ENCODE measurements around the gene PJVK. TPM values are rescaled to one million over a fixed set of nuclear protein-coding genes. Genes with fewer than 3 reads are reported as not detected.

Gene PJVK
- total RNA-seq, 3 donors from 2014 or later = 5.2 to 9.4 (median 6.9) TPM

DNA sequence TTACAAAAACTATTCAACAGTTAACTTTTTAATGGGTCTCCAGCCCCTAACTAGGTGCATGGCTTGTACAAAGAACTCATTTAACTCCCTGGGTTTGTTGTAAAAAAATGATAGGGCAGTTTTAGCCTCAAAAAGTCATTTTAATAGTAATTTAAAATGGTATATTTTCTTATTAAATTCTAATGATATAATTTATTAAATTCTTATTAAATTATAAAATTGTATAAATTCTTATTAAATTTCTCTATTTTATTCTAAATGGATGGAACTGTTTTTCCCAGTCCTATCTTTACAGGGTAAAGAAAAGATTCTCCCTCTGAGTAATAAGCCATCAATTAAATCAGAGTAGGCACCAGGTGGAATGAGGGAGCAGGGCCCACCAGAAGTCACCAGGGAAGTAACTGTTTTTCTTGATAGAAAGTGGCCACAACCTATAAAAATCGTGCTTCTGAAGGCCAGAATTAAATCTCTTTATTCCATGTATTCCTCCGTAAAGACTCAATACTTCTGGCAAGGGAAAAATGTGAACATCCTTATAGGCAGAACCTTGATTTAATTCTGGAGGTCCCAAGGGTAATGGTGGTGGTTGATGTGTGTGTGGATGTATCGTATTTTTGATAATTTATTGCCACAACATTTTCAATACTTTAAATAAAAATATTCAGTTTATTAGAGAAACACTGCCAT, 26.4 kb downstream of the PJVK start:
- no peaks in the 10 kb centered on the region for H3K36me3 ChIP-seq
- no peak for DNase-seq (ENCODE audit: low spot score in 2 of 2)
- H3K4me1 ChIP-seq = peaks cover 0 to 6% of the 10 kb centered on the region in 2 donors
- no peaks in the 10 kb centered on the region for H3K27me3 ChIP-seq
- H3K4me3 ChIP-seq = peak overlapping the region; percentile 51 to 92 (median 84)
- intact Hi-C loops (cut with DNase I; ENCODE audit: low total_unique reads) = no loop called here
- peak overlapping the region in 1 of 2 donors; percentile 95 for H3K27ac ChIP-seq
- no peaks in the 10 kb centered on the region for H3K9me3 ChIP-seq
- no peak for TF ChIP-seq POLR2A (IDR thresholded peaks at IDR 0.05)
- no peak for TF ChIP-seq POLR2AphosphoS5 (IDR thresholded peaks at IDR 0.05)
- TF ChIP-seq, protein P1, sequence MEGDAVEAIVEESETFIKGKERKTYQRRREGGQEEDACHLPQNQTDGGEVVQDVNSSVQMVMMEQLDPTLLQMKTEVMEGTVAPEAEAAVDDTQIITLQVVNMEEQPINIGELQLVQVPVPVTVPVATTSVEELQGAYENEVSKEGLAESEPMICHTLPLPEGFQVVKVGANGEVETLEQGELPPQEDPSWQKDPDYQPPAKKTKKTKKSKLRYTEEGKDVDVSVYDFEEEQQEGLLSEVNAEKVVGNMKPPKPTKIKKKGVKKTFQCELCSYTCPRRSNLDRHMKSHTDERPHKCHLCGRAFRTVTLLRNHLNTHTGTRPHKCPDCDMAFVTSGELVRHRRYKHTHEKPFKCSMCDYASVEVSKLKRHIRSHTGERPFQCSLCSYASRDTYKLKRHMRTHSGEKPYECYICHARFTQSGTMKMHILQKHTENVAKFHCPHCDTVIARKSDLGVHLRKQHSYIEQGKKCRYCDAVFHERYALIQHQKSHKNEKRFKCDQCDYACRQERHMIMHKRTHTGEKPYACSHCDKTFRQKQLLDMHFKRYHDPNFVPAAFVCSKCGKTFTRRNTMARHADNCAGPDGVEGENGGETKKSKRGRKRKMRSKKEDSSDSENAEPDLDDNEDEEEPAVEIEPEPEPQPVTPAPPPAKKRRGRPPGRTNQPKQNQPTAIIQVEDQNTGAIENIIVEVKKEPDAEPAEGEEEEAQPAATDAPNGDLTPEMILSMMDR (IDR thresholded peaks at IDR 0.05) = no peak

DNA sequence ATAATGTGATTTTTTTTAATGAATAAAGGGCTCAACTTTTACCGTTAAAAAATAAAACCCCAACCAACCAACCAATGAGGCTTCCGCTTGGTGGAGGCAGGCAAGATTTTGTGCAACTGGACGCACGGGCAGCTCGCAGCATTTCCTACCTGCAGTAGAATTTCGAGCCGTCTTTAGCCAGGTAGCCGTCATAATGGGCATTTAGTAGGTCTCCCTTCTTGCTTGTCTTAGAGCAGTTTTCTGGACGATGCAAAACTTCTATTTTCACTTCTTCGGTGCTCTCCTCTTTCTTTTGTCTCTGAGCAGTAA, 26.9 kb downstream of the PJVK start:
- TF ChIP-seq, protein P1 (IDR thresholded peaks at IDR 0.05) = no peak
- no peak for TF ChIP-seq POLR2AphosphoS5 (IDR thresholded peaks at IDR 0.05)
- Histone ChIP-seq H3K4me1 (peaks cover 0 to 9% of the 10 kb centered on the region in 2 donors), H3K27ac (peak overlapping the region; percentile 93 to 95), H3K36me3 (no peaks in the 10 kb centered on the region), H3K4me3 (peak overlapping the region; percentile 51 to 92 (median 84)), H3K9me3 (no peaks in the 10 kb centered on the region), H3K27me3 (no peaks in the 10 kb centered on the region)
- intact Hi-C loops (cut with DNase I; ENCODE audit: low total_unique reads) = no loop called here
- DNase-seq (ENCODE audit: low spot score in 2 of 2) = no peak

DNA sequence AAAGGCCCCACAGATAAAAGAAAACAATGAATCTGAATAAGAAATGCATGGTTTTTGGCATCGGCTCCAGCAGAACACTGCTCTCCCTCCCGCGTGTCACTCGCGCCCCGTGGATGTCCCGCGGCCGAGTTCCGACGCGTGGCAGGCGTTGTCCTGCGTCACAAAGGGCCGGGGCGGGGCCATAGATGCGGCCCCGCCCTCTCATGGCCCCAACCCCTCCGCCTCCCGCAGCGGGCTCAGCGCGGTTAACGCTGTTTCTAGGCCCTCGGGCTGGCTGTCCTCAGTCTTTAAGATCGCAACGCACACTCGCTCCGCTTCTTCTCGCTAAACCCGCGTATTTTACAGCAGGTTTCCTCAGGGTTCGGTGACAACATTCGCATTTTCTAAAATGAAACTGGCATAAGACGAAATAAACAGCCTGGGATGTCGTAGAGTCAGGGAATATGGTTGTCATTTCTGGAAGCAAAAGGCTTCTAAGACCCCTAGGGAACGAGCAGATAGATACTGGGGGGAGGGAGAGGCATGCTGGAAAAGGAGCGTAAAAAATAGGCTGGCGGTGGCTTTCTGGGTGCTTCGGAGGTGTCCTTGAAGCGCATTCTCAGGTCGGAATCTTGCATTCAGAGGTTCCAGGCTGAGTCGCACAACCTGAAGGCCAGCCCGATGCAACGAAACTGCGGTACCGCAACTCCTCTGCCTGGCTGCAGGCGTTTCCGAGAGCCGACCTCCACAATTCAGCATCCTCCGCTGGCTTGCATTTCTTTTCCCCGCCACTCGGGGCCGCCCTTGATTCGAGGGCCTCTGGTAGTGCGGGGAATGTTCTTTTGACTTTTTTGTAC, 27.5 kb downstream of the PJVK start, which contains the start of gene FKBP7:
Gene FKBP7, minus strand, starts transcription at position 162 of the 836 bp plus-strand sequence. Its CDS starts 101 bp downstream, at position 61.
- peaks cover 0 to 9% of the 10 kb centered on the region in 2 donors for H3K4me1 ChIP-seq
- intact Hi-C loops (cut with DNase I; ENCODE audit: low total_unique reads) = no loop called here
- no peaks in the 10 kb centered on the region for H3K9me3 ChIP-seq
- peak within 1 kb of the TSS; percentile 93 to 95 for H3K27ac ChIP-seq
- DNase-seq (ENCODE audit: low spot score in 2 of 2) = peak; percentile 80 to 83
- no peaks in the 10 kb centered on the region for H3K27me3 ChIP-seq
- no peaks in the 10 kb centered on the region for H3K36me3 ChIP-seq
- H3K4me3 ChIP-seq = peak within 1 kb of the TSS; percentile 51 to 92 (median 84)
- TF ChIP-seq POLR2AphosphoS5 (IDR thresholded peaks at IDR 0.05) = peak; percentile 69 to 82 (median 81)
- peak; percentile 65 for TF ChIP-seq POLR2A (IDR thresholded peaks at IDR 0.05)
- TF ChIP-seq, protein P1 (IDR thresholded peaks at IDR 0.05) = peak; percentile 7 to 61 (median 31)

DNA sequence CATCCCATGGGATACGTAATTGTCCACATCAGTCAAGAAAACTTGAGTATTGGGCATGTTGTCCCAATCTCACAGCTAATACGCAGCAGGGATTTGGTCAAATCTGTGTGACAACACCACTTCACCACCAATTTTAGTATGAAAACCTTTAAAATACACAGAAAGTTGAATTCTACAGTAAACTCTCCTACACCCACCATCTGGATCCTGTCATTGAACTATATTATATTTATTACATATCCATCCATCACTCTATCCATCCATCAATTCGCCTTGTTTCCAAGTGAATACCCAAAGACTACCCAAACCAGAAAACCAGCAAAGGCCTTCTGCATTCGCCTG, 28.1 kb downstream of the PJVK start:
- DNase-seq (ENCODE audit: low spot score in 2 of 2) = no peak
- no peaks in the 10 kb centered on the region for H3K36me3 ChIP-seq
- no peaks in the 10 kb centered on the region for H3K27me3 ChIP-seq
- no peaks in the 10 kb centered on the region for H3K9me3 ChIP-seq
- peak overlapping the region; percentile 51 to 92 (median 84) for H3K4me3 ChIP-seq
- intact Hi-C loops (cut with DNase I; ENCODE audit: low total_unique reads) = no loop called here
- peaks cover 0 to 9% of the 10 kb centered on the region in 2 donors for H3K4me1 ChIP-seq
- peak overlapping the region; percentile 93 to 95 for H3K27ac ChIP-seq
- TF ChIP-seq, protein P1 (IDR thresholded peaks at IDR 0.05) = peak in 1 of 3 donors; percentile 3
- no peak for TF ChIP-seq POLR2A (IDR thresholded peaks at IDR 0.05)
- TF ChIP-seq POLR2AphosphoS5 (IDR thresholded peaks at IDR 0.05) = no peak

DNA sequence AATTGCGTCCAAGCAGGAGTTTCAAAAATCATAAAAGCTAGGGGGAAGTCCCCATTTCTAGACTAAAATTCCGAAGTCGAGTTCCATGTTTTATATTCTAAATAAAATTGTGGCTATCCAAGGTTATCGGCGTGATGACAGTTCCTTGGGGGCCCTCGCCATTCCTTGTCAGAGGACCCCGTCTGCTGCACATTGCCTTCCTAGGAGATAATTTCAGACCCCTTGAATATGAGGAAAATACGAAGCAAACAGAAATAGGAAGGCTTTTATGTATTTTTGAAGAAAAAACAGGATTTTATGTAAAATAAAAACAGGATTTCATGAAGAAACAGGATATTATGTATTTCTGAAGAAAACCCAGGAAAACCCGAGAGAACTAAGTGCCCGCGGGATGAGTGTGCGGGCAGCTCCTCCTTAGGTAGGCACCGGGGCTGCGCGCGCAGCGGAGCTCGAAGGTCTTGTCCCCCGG, 28.6 kb downstream of the PJVK start:
- Histone ChIP-seq H3K4me1 (peaks cover 0 to 9% of the 10 kb centered on the region in 2 donors), H3K36me3 (no peaks in the 10 kb centered on the region), H3K9me3 (no peaks in the 10 kb centered on the region), H3K4me3 (peak overlapping the region; percentile 78 to 92 (median 84)), H3K27me3 (no peaks in the 10 kb centered on the region), H3K27ac (peak overlapping the region; percentile 93 to 95)
- DNase-seq (ENCODE audit: low spot score in 2 of 2) = no peak
- intact Hi-C loops (cut with DNase I; ENCODE audit: low total_unique reads) = no loop called here
- TF ChIP-seq, protein P1 (IDR thresholded peaks at IDR 0.05) = no peak
- no peak for TF ChIP-seq POLR2A (IDR thresholded peaks at IDR 0.05)
- no peak for TF ChIP-seq POLR2AphosphoS5 (IDR thresholded peaks at IDR 0.05)
